ENCODE data around the gene CFAP126. TPM values are rescaled to one million over a fixed set of nuclear protein-coding genes. Genes with fewer than 3 reads are reported as not detected.
"Not testable (repeated sequence)": the region's sequence is repeated elsewhere in the genome, so short reads cannot be mapped to it uniquely, and the experiment has no call there.

The CFAP126 gene, protein sequence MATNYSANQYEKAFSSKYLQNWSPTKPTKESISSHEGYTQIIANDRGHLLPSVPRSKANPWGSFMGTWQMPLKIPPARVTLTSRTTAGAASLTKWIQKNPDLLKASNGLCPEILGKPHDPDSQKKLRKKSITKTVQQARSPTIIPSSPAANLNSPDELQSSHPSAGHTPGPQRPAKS
- not detected for polyA plus RNA-seq (2012; ENCODE audit: insufficient read depth, insufficient read length)

DNA sequence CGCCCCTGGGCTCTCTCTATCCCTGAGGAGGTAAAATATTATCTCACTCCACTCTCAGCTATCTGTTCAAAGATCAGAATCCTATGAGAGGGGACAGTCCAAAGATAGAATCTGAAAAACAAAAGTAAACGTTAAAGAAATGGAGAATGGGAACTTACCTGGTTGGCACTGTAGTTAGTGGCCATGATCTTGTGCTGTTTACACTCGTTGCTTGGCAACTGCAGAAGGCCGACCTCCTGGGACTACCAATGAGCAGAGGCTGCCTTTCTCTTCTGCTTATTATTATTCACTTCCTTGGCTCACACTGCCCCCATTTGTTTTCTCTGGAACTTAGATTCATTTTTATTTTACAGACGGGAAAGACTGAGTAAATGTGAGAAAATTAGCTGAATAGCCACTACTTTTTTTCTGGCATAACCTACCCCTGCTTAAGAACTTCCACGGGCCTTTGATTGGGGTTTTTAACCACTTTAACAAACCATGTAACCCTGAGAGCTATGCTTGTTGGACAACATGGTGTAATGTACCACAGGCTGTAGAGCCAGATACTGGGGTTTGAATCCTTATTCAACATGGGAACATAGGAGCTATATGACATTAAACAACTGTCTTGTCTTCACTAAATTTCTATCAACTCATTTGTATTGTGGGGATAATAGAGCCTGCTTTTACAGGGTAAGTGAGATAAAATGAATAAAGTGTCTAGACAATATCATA lies at the start of gene CFAP126:
CFAP126 (minus strand) TSS at position 193 of the 717 bp plus-strand sequence; CDS start at position 185, 8 bp downstream.
- DNase-seq (ENCODE audit: low read depth, low spot score), result peak; percentile 59
- no peak within 1 kb of the TSS for H3K4me3 ChIP-seq (ENCODE audit: low read length)

DNA sequence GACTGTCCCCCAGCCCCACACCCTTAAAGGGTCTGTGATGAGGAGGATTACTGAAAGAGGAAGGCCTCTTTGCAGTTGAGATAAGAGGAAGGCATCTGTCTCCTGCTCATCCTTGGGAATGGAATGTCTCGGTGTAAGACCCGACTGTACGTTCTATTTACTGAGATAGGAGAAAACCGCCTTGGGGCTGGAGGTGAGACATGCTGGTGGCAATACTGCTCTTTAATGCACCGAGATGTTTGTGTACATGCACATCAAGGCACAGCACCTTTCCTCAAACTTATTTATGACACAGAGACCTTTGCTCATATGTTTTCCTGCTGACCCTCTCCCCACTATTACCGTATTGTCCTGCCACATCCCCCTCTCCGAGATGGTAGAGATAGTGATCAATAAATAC lies 45.4 kb upstream of the CFAP126 start:
- not testable (repeated sequence) for DNase-seq (ENCODE audit: low read depth, low spot score); H3K4me3 ChIP-seq (ENCODE audit: low read length)

DNA sequence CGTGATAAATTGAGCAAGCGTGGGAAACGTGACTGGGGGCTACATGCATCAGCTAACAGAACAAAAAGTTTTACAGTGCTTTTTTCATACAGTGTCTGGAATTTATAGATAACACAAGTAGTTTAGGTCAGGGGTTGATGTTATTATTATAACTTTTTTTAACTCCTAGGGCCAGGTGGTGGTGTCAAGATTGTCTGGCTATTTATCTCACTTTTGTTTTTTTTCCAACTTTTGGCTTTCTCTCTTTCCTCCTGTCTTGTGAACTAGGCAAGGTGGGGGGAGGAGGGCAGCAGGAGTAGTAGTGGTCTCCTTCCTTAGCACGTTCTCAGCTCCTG lies 42.9 kb upstream of the CFAP126 start:
- not testable (repeated sequence) for H3K4me3 ChIP-seq (ENCODE audit: low read length); DNase-seq (ENCODE audit: low read depth, low spot score)

DNA sequence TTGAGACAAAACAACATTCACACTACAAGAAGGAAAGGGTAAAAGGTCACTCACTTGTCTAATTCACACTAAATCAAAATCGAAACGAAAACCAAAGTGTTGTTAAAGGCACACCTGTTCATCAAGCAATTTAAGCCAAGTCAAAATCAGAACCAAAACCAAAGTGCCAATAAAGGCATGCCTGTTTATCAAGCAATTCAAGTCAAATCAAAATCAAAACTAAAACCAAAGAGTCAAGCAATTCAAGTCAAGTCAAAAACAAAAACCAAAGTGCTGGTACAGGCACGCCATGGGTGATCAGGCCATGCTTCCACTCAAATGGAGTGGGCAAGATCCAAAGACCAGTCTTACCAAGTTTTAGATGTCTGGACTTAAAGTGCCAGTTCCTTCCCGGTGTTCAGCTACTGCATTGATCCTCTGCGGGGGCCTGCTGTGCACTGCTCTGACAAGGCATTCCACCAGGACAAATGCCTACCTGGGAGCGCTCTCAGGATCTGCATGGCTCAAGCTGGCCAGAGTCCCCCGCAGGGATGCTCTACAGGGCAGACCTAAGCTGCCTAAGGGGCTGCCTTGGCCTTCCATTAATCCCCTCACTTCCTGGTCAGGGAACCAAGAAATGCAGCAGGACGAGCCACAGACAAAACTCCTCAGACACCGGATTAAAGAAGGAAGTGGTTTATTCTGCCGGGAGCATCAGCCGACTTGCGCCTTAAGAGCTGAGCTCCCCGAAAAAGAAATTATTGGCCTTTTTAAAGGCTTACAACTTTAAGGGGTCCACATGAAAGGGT lies 42.4 kb upstream of the CFAP126 start:
- not testable (repeated sequence) for H3K4me3 ChIP-seq (ENCODE audit: low read length); DNase-seq (ENCODE audit: low read depth, low spot score)

DNA sequence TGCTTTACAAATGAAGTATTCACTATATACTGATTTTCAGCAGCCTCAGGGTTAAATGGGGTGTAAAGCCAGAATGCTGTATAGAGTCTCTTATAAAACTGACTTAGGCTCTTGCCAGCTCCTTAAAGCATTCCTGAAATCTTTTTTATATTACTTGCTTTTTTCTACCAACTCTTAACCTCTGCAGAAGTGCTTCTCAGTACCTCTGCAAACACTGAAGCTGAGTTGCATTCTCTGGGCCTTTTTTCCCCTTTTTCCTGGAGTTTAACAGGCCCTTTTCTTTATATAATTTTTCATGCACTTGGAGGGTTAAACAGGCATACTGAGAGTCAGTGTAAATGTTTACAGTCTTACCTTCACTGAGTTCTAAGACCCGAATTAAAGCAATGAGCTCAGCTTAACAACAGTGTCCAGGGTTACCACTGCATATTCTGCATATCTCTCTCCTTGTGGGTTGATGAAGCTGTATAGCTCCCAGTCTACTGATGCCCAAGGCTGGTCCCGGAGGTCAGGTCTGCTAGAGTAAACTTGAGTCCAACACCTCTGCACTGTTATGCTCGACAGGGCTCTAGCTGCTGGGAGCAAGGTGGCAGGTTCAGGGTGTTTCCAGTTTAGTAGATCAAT lies 40.9 kb upstream of the CFAP126 start:
- no peak overlapping the region for H3K4me3 ChIP-seq (ENCODE audit: low read length)
- DNase-seq (ENCODE audit: low read depth, low spot score), result no peak

DNA sequence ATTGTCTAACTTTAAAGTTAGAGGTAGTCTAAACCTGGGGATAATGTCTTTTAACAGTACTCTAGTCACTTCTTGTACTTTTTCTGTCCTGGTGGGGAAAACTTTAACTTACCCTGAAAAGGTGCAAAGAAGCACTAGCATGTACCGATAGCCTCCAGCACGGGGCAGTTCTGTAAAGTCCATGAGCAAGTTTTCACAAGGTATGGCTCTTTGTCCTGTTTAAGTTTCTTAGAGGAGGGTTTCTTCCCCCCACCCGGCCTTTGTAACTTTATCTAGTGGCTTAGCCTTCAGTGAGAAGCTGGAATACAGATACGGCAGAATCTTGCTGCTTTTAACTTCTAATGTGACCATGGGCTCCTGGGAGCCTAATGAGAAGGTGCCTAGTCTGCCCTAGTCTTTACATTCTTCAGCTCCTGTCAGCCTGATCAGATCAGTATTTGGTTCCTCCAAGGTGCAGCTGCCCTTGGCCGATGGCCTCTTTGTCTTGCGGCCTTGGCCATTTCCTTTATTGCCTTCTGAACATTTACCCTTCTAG lies 39.8 kb upstream of the CFAP126 start:
- no peak overlapping the region for H3K4me3 ChIP-seq (ENCODE audit: low read length)
- no peak for DNase-seq (ENCODE audit: low read depth, low spot score)

DNA sequence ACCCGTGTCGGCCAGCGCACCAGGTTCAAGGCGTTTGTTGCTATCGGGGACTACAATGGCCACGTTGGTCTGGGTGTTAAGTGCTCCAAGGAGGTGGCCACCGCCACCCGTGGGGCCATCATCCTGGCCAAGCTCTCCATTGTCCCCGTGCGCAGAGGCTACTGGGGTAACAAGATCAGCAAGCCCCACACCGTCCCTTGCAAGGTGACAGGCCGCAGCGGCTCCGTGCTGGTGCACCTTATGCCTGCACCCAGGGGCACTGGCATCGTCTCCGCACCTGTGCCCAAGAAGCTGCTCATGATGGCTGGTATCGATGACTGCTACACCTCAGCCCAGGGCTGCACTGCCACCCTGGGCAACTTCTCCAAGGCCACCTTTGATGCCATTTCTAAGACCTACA lies 38.9 kb upstream of the CFAP126 start:
- H3K4me3 ChIP-seq (ENCODE audit: low read length); DNase-seq (ENCODE audit: low read depth, low spot score): not testable (repeated sequence)

DNA sequence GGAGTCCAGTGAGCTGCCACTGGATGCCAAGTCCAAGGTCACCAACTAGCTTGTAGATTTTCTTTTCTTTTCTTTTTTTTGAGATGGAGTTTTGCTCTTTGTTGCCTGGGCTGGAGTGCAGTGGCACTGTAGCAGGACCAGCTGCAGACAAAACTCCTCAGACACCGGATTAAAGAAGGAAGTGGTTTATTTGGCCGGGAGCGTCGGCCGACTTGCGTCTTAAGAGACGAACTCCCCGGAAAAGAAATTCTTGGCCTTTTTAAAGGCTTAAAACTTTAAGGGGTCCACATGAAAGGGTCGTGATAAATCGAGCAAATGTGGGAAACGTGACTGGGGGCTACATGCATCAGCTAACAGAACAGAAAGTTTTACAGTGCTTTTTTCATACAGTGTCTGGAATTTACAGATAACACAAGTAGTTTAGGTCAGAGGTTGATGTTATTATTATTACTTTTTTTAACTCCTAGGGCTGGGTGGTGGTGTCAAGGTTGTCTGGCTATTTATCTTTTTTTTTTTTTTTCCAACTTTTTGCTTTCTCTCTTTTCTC lies 36.4 kb upstream of the CFAP126 start:
- peak; percentile 31 for DNase-seq (ENCODE audit: low read depth, low spot score)
- peak overlapping the region; percentile 5; the same call in 1 of the 2 replicates for H3K4me3 ChIP-seq (ENCODE audit: low read length)

DNA sequence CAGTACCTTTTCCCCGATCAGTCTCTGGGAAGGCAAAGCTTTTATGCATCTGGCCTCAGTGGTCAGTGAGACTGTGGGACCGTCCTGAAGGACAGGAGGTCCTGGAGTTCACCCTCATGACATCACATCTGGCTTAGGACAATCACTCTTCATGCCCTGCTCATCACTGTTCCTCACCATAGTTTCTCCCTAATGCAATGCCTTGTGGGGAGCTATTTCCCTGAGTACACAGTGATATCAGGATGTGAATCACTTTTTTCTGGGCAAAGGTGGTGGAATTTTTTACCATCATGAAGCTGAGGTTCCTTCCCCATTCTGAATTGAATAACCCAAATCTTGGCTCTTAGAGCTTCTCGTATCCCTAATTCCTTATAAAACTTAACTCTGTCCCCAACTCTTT lies 34.8 kb upstream of the CFAP126 start:
- no peak overlapping the region for H3K4me3 ChIP-seq (ENCODE audit: low read length)
- DNase-seq (ENCODE audit: low read depth, low spot score), result no peak

DNA sequence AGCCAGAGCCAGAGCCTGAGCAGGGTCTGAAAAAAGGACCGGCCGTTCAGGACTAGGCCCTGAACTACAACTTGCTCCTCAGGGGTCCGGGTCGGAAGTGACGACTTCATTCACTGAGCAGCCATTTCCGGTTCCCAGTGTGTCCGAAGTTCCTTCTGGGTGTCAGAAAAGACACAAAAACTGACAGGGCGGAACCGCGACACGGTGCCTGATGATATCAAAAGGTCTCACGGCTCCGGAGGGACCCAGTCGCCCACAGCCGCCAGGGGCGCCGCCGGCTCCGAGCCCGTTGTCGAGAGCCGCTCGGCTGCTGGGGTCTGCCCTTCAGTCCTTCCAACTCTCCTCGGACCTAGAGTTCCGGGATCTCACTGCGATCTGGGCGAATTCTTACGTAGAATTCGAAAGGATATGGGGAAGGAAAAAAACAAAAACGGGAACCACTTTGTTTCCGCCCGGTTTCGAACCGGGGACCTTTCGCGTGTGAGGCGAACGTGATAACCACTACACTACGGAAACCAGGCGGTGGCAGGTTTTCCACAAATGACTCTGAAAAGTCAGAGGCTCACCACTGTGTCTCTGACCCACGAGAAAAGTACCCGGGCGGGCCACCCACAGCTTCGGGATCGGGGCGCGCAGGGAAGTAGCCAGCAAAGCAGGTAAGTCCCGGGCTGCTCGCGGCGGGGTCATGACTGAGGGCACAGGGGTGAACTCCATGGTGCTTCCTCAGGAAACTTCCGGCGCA lies 31.8 kb upstream of the CFAP126 start:
- peak overlapping the region; percentile 82 for H3K4me3 ChIP-seq (ENCODE audit: low read length)
- DNase-seq (ENCODE audit: low read depth, low spot score), result peak; percentile 80

DNA sequence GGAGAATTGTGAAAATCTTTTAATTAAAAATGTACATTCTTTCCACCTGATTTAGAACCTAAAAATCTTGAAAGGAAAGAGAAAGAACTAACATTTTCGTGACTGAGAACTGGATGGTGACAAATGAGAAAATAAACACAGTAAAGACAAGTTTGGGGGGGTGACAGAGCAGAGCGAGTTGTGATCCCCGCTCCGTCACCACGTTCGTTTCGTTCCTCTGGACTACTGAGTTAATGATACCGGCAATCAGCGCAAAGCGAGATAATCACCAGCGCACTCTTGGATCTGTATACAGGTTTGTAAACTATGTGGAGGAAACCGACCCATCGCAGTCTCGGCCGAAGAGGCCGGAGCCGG lies 31.2 kb upstream of the CFAP126 start:
- no peak for DNase-seq (ENCODE audit: low read depth, low spot score)
- H3K4me3 ChIP-seq (ENCODE audit: low read length), result peak overlapping the region; percentile 82

DNA sequence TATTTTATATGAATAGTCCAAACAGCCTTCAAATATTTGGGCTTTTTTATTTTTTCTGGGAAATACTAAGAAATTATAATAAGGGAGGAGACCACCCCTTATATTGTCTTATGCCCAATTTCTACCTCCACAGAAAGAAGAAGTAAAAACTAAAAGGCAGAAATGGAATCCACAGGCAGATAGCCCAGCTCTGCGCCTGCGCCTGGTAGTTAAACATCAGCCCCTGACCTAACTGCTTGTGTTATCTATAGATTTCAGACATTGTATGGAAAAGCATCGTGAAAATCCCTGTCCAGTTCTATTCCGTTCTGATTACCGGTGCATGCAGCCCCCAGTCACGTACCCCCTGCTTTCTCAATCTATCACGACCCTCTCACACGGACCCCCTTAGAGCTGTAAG lies 29.4 kb upstream of the CFAP126 start:
- not testable (repeated sequence) for DNase-seq (ENCODE audit: low read depth, low spot score); H3K4me3 ChIP-seq (ENCODE audit: low read length)

DNA sequence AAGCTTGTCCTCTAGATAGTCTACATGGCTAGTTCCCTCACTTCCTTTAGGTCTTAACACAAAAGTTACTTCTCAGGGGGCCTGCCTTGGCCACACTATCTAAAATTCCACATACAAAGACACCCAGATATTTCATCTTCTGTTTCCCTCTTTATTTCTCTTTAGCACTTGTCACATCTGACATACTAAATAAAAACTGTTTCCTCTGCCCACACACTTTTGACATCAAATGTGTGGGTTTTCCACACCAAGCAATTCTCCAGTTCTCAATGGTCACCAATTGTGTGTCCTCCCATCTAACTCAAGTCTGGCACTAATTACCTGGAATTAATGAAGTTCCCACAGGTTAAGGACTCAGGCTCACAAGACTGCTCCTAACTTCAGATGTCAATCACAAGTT lies 25.5 kb upstream of the CFAP126 start:
- H3K4me3 ChIP-seq (ENCODE audit: low read length), result no peak overlapping the region
- no peak for DNase-seq (ENCODE audit: low read depth, low spot score)

DNA sequence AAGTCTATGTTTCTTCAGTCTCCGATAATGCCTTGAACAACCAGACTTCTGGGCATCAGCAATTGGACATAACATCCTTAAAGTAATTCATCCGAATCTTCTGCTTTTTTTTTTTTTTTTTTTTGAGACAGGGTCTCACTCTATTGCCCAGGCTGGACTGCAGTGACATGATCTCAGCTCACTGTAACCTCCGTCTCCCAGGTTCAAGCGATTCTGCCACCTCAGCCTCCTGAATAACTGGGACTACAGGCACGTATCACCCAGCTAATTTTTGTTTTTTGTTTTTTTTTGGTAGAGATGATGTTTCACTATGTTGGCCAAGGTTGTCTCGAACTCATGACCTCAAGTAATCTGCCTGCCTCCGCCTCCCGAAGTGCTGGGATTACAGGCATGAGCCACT lies 23.9 kb upstream of the CFAP126 start:
- H3K4me3 ChIP-seq (ENCODE audit: low read length), result no peak overlapping the region
- DNase-seq (ENCODE audit: low read depth, low spot score), result no peak

DNA sequence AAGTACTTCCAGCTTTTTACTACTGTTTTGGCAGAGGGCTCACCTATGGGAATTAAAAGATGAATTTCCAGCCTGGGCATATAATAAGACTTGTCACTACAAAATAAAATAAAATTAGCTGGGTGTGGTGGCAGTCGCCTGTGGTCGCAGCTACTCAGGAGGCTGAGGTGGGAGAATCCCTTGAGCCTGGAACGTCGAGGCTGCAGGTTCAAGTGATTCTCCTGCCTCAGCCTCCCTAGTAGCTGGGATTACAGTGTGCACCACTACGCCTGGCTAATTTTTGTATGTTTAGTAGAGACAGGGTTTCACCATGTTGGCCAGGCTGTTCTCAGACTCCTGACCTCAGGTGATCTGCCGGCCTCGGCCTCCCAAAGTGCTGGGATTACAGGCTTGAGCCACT lies 23.5 kb upstream of the CFAP126 start:
- not testable (repeated sequence) for H3K4me3 ChIP-seq (ENCODE audit: low read length)

DNA sequence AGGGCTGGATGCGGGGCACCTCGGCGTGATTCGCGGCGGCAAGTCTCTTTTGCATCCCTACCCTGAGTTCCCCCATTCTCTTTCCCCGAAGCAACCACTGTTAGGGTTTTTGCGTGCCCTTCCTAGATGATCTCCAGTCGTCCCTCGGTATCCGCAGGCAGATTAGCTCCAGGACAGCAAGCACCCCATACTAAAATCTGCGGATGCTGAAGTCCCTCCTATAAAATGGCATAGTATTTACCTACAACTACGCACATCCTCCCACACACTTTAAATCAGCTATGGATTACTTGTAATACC lies 22.8 kb upstream of the CFAP126 start:
- peak overlapping the region; percentile 70 for H3K4me3 ChIP-seq (ENCODE audit: low read length)
- DNase-seq (ENCODE audit: low read depth, low spot score), result no peak

More for the DNA sequence above, 23.5 kb upstream of the CFAP126 start:
- DNase-seq (ENCODE audit: low read depth, low spot score), result not testable (repeated sequence)

DNA sequence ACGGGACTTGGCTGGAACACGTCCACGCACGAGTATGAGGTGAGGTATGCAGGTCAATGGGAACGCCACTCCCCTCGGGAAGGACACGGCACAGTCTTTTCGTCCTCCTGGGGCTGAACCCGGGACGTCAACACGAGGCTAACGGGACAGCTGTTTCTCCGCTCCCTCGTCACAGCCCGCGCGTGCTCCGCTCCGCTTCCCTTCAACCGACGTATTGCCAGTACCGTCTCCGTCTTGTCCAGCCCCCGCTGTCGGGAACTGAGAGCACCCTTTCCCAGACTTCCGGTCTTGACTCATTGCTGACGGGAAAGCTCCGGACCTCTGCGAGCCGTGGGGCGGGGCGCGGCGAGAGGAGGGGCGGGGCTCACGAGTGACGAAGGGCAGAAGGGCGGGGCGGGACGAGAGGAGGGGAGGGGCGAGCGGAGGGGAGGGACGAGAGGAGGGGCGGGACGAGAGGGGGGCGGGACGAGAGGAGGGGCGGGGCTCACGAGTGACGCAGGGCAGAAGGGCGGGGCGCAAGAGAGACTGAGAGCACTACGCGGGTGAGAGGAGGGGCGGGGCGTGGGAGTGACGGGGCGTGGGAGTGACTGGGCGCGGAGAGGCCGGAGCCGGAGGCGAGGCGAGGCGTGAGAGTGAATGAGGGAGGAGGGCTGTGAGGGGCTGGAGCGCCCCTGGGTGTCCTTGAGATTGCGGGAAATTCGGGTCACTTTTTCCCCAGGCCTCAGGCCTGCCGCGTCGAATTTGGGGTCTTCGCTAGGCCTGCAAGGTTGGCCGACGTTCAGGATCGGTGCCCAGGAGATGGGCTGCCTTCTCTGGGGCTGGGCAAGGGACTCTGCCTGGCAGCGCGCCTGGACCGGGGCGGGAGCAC lies 22.2 kb upstream of the CFAP126 start:
- peak; percentile 76 for DNase-seq (ENCODE audit: low read depth, low spot score)
- peak overlapping the region; percentile 81 for H3K4me3 ChIP-seq (ENCODE audit: low read length)

DNA sequence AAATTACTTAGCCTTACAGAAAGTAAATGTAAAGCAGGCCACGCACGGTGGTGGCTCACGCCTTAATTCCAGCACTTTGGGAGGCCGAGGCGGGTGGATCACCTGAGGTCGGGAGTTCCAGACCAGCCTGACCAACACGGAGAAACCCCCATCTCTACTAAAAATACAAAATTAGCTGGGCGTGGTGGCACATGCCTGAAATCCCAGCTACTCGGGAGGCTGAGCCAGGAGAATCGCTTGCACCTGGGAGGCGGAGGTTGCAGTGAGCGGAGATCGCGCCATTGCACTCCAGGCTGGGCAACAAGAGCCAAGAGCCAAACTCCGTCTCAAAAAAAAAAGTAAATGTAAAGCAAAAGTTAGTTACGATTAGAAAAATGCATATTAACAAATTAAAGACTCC lies 21.5 kb upstream of the CFAP126 start:
- peak overlapping the region; percentile 81 for H3K4me3 ChIP-seq (ENCODE audit: low read length)
- DNase-seq (ENCODE audit: low read depth, low spot score), result not testable (repeated sequence)

Data from Jurkat, Clone E6-1 (cell line).